Suppressor macrophage treated with lipopolysaccharide for 1 hour (primary cell): Measurements from ENCODE around the gene KRT76.

Experiments
- DNase-seq, 3 donors: peaks; one replicate each; pipeline ENCODE4 v3.0.0-alpha.2; 2020 to 2022

KRT76 gene

GRCh38 chr12:52728374-52728773 is 48.8 kb downstream of the KRT76 start:
- no peak for DNase-seq

GRCh38 chr12:52727037-52727436 is 50.1 kb downstream of the KRT76 start:
- DNase-seq, result no peak

- DNase-seq, result no peak
These were observed 50.7 kb downstream of the KRT76 start for GRCh38 chr12:52726451-52726850.

GRCh38 chr12:52724384-52724783 is 52.8 kb downstream of the KRT76 start:
- no peak for DNase-seq

GRCh38 chr12:52722680-52723079 is 54.5 kb downstream of the KRT76 start:
- DNase-seq, result no peak

GRCh38 chr12:52721838-52722470 is 55.2 kb downstream of the KRT76 start:
- no peak for DNase-seq

- DNase-seq, result no peak
These were observed 56.7 kb downstream of the KRT76 start for GRCh38 chr12:52720365-52720886.
